BJ (cell line): ENCODE data around the gene TMEM139. TPM values are rescaled to one million over a fixed set of nuclear protein-coding genes. Genes with fewer than 3 reads are reported as not detected.

ENCODE experiments used
- CTCF ChIA-PET: fragments of 350-600 bp; formaldehyde crosslinking; extraction: SDS; loops from one replicate; lab custom pipeline; 2021; ENCODE audit warnings: antibody characterized with exemption, inconsistent platforms; lab: Yijun Ruan, JAX
- POLR2A ChIA-PET: fragments of 300-600 bp; sonication (Branson Sonifier 250); formaldehyde crosslinking; extraction: SDS; loops from one replicate; lab custom pipeline; 2021; ENCODE audit warnings: antibody characterized with exemption; lab: Charles Lee
- DNase-seq: peaks from one replicate; pipeline ENCODE4 v3.0.0-alpha.2; 2011; ENCODE audit warnings: low read depth
- H3K27me3 ChIP-seq: 2 replicates; pipeline ENCODE4 v1.6.0; 2011; ENCODE audit warnings: low read length; ENCODE audit not compliant: control insufficient read depth, insufficient read depth
- H3K36me3 ChIP-seq: 2 replicates; pipeline ENCODE4 v1.5.1; 2011; ENCODE audit warnings: low read length; ENCODE audit not compliant: control insufficient read depth, insufficient read depth
- H3K4me3 ChIP-seq: 2 replicates; pipeline ENCODE4 v1.5.1; 2011; ENCODE audit warnings: low read depth, mild to moderate bottlenecking, control low read depth, low read length
- CTCF ChIP-seq: IDR thresholded peaks from 2 replicates; pipeline ENCODE4 v1.5.1; 2011; ENCODE audit warnings: low read depth, mild to moderate bottlenecking, control low read depth, inconsistent platforms, low read length, moderate library complexity; ENCODE audit not compliant: insufficient read depth
- polyA plus RNA-seq: library from polyadenylated mRNA; depleted of rRNA; stranded (reverse); fragments of >200 nt; gene quantifications from 2 replicates; pipeline ENCODE4 v1.2.3, GENCODE V29; 2011

The TMEM139 gene
- polyA plus RNA-seq, 1 experiment: 0.11 TPM

GRCh38 chr7:143305423-143306070 lies 20.8 kb downstream of the TMEM139 start:
- TF ChIP-seq CTCF: peak; percentile 69
- peaks cover 20% of the 10 kb centered on the region for H3K36me3 ChIP-seq
- ChIA-PET POLR2A (no interaction called here), CTCF (interaction anchor here (0.9 to 2.1 kb wide), 11 partner anchors 9 to 110 kb away, joined by 3 to 11 read pairs (median 4); no protein-coding TSS in a partner anchor)
- H3K27me3 ChIP-seq: no peaks in the 10 kb centered on the region
- no peak for DNase-seq
- no peak overlapping the region for H3K4me3 ChIP-seq

GRCh38 chr7:143308632-143309031 lies 23.9 kb downstream of the TMEM139 start:
- no peaks in the 10 kb centered on the region for H3K27me3 ChIP-seq
- H3K4me3 ChIP-seq: no peak overlapping the region
- CTCF ChIA-PET: interaction anchor here (0.9 to 1.2 kb wide), 2 partner anchors 68 to 72 kb away, joined by 3 to 4 read pairs; no protein-coding TSS in a partner anchor
- peaks cover 17% of the 10 kb centered on the region for H3K36me3 ChIP-seq
- POLR2A ChIA-PET: interaction anchor here (1.2 kb wide), 1 partner anchor 9 kb away, joined by 3 read pairs; no protein-coding TSS in a partner anchor
- no peak for TF ChIP-seq CTCF
- no peak for DNase-seq

- DNase-seq: no peak
Measured at GRCh38 chr7:143314127-143314526, 29.4 kb downstream of the TMEM139 start.

GRCh38 chr7:143315776-143316175 lies 31.0 kb downstream of the TMEM139 start, which contains the start of gene CLCN1:
Gene CLCN1 (plus strand): TSS chr7:143316111. CDS start chr7:143316213, 102 bp downstream.
- ChIA-PET CTCF (interaction anchor here (1.0 to 1.8 kb wide), 2 partner anchors 75 to 85 kb away, joined by 3 to 5 read pairs; no protein-coding TSS in a partner anchor), POLR2A (no interaction called here)
- no peak for DNase-seq
- H3K27me3 ChIP-seq: no peaks in the 10 kb centered on the region
- H3K36me3 ChIP-seq: no peaks in the 10 kb centered on the region
- no peak for TF ChIP-seq CTCF
- no peak within 1 kb of the TSS for H3K4me3 ChIP-seq

More at GRCh38 chr7:143314127-143314526, 29.4 kb downstream of the TMEM139 start:
- Histone ChIP-seq H3K4me3 (no peak overlapping the region), H3K36me3 (no peaks in the 10 kb centered on the region), H3K27me3 (no peaks in the 10 kb centered on the region)
- TF ChIP-seq CTCF: no peak
- POLR2A ChIA-PET: interaction anchor here (0.7 kb wide), 1 partner anchor 353 kb away, joined by 3 read pairs; no protein-coding TSS in a partner anchor
- CTCF ChIA-PET: interaction anchor here (0.6 kb wide), 1 partner anchor 81 kb away, joined by 3 read pairs; no protein-coding TSS in a partner anchor

- ChIA-PET CTCF (interaction anchor here (1.8 kb wide), 1 partner anchor 76 kb away, joined by 5 read pairs; no protein-coding TSS in a partner anchor), POLR2A (no interaction called here)
- no peak for DNase-seq
- Histone ChIP-seq H3K36me3 (no peaks in the 10 kb centered on the region), H3K27me3 (no peaks in the 10 kb centered on the region), H3K4me3 (no peak overlapping the region)
- no peak for TF ChIP-seq CTCF
Measured at GRCh38 chr7:143316492-143316891, 31.7 kb downstream of the TMEM139 start.
